Activated naive CD8-positive, alpha-beta T cell treated with anti-CD3 and anti-CD28 coated beads for 36 hours (primary cell): ENCODE results near the gene CSMD2. TPM values are rescaled to one million over a fixed set of nuclear protein-coding genes. Genes with fewer than 3 reads are reported as not detected.

ENCODE experiments used
- DNase-seq: peaks from one replicate; pipeline ENCODE4 v3.0.0; 2021
- H3K27ac Mint-ChIP-seq: one replicate; pipeline ENCODE4 v1.8.0; 2022; ENCODE audit warnings: mild to moderate bottlenecking, moderate library complexity, mixed read lengths
- H3K27me3 Mint-ChIP-seq: one replicate; pipeline ENCODE4 v1.8.0; 2022; ENCODE audit warnings: mild to moderate bottlenecking, mixed read lengths
- H3K36me3 Mint-ChIP-seq: one replicate; pipeline ENCODE4 v1.8.0; 2021; ENCODE audit warnings: mild to moderate bottlenecking, mixed read lengths
- H3K4me1 Mint-ChIP-seq: one replicate; pipeline ENCODE4 v1.8.0; 2021; ENCODE audit warnings: mixed read lengths
- H3K4me3 Mint-ChIP-seq: one replicate; pipeline ENCODE4 v1.8.0; 2022; ENCODE audit warnings: mild to moderate bottlenecking, moderate library complexity, mixed read lengths
- H3K9me3 Mint-ChIP-seq: one replicate; pipeline ENCODE4 v1.8.0; 2022; ENCODE audit warnings: mixed read lengths
- total RNA-seq, 2 experiments: library from RNA; stranded (reverse); gene quantifications; one replicate each; pipeline ENCODE4 v1.2.3, GENCODE V29; 2021

The CSMD2 gene
- total RNA-seq, 2 experiments from 2014 or later: not detected

- Mint-ChIP-seq H3K27ac (no peak overlapping the region), H3K9me3 (no peaks in the 10 kb centered on the region), H3K36me3 (peaks cover 1% of the 10 kb centered on the region), H3K27me3 (no peaks in the 10 kb centered on the region), H3K4me1 (peaks cover 17% of the 10 kb centered on the region), H3K4me3 (no peak overlapping the region)
- DNase-seq: no peak
Measured at GRCh38 chr1:33469691-33470090, 695.3 kb downstream of the CSMD2 start.

- H3K4me3 Mint-ChIP-seq: no peak overlapping the region
- H3K4me1 Mint-ChIP-seq: peaks cover 17% of the 10 kb centered on the region
- no peaks in the 10 kb centered on the region for H3K27me3 Mint-ChIP-seq
- no peaks in the 10 kb centered on the region for H3K9me3 Mint-ChIP-seq
- peaks cover 1% of the 10 kb centered on the region for H3K36me3 Mint-ChIP-seq
- H3K27ac Mint-ChIP-seq: no peak overlapping the region
- DNase-seq: no peak
Measured at GRCh38 chr1:33468967-33469366, 696.1 kb downstream of the CSMD2 start.

- peaks cover 17% of the 10 kb centered on the region for H3K4me1 Mint-ChIP-seq
- no peaks in the 10 kb centered on the region for H3K9me3 Mint-ChIP-seq
- H3K27me3 Mint-ChIP-seq: no peaks in the 10 kb centered on the region
- H3K27ac Mint-ChIP-seq: no peak overlapping the region
- no peak for DNase-seq
- H3K4me3 Mint-ChIP-seq: no peak overlapping the region
- H3K36me3 Mint-ChIP-seq: peaks cover 1% of the 10 kb centered on the region
Measured at GRCh38 chr1:33468531-33468930, 696.5 kb downstream of the CSMD2 start.

- Mint-ChIP-seq H3K36me3 (no peaks in the 10 kb centered on the region), H3K9me3 (no peaks in the 10 kb centered on the region), H3K4me3 (no peak overlapping the region), H3K27ac (no peak overlapping the region), H3K27me3 (no peaks in the 10 kb centered on the region), H3K4me1 (peaks cover 15% of the 10 kb centered on the region)
- no peak for DNase-seq
Measured at GRCh38 chr1:33468011-33468410, 697.0 kb downstream of the CSMD2 start.

GRCh38 chr1:33466159-33466558 is 698.9 kb downstream of the CSMD2 start:
- H3K9me3 Mint-ChIP-seq: no peaks in the 10 kb centered on the region

DNA sequence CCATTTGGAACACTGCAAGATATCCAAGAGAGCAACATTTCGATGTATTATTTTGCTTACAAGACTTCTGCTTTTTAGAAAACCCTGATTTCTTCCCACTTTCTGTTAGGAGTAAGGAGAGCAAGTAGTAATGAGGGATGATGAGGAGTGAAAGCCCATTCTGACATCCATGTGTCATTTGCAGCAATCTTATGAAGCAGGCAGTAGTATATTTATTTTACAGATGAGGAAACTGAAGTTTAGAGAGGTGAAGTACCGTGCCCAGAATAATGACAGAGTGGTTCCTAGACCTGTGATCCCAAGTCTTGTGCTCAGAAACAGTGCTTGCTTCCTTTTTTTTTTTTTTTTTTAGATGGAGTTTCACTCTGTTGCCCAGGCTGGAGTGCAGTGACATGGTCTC is 699.7 kb downstream of the CSMD2 start:
- no peaks in the 10 kb centered on the region for H3K27me3 Mint-ChIP-seq
- H3K27ac Mint-ChIP-seq: no peak overlapping the region
- no peak for DNase-seq
- H3K9me3 Mint-ChIP-seq: no peaks in the 10 kb centered on the region
- H3K4me1 Mint-ChIP-seq: no peaks in the 10 kb centered on the region
- no peaks in the 10 kb centered on the region for H3K36me3 Mint-ChIP-seq
- H3K4me3 Mint-ChIP-seq: no peak overlapping the region

More at GRCh38 chr1:33466159-33466558, 698.9 kb downstream of the CSMD2 start:
- no peak overlapping the region for H3K27ac Mint-ChIP-seq
- H3K27me3 Mint-ChIP-seq: no peaks in the 10 kb centered on the region
- no peaks in the 10 kb centered on the region for H3K36me3 Mint-ChIP-seq
- peaks cover 4% of the 10 kb centered on the region for H3K4me1 Mint-ChIP-seq
- no peak overlapping the region for H3K4me3 Mint-ChIP-seq
- DNase-seq: no peak

- DNase-seq: no peak
- Mint-ChIP-seq H3K4me1 (no peaks in the 10 kb centered on the region), H3K4me3 (no peak overlapping the region), H3K27me3 (no peaks in the 10 kb centered on the region), H3K9me3 (no peaks in the 10 kb centered on the region), H3K36me3 (no peaks in the 10 kb centered on the region), H3K27ac (no peak overlapping the region)
Measured at GRCh38 chr1:33464552-33464951, 700.5 kb downstream of the CSMD2 start.

Other genes starting within 250 kb of the CSMD2 start
- not detected for gene C1orf94, start 11.7 kb upstream of the CSMD2 start, total RNA-seq